ENCODE results near the gene CEP170. TPM values are rescaled to one million over a fixed set of nuclear protein-coding genes. Genes with fewer than 3 reads are reported as not detected.

Gene CEP170
- total RNA-seq, 1 experiment from 2014 or later, result 55.2 TPM

GRCh38 chr1:243293941-243294722 lies 39.1 kb upstream of the CEP170 start (continued):
- TF ChIP-seq, protein P1, sequence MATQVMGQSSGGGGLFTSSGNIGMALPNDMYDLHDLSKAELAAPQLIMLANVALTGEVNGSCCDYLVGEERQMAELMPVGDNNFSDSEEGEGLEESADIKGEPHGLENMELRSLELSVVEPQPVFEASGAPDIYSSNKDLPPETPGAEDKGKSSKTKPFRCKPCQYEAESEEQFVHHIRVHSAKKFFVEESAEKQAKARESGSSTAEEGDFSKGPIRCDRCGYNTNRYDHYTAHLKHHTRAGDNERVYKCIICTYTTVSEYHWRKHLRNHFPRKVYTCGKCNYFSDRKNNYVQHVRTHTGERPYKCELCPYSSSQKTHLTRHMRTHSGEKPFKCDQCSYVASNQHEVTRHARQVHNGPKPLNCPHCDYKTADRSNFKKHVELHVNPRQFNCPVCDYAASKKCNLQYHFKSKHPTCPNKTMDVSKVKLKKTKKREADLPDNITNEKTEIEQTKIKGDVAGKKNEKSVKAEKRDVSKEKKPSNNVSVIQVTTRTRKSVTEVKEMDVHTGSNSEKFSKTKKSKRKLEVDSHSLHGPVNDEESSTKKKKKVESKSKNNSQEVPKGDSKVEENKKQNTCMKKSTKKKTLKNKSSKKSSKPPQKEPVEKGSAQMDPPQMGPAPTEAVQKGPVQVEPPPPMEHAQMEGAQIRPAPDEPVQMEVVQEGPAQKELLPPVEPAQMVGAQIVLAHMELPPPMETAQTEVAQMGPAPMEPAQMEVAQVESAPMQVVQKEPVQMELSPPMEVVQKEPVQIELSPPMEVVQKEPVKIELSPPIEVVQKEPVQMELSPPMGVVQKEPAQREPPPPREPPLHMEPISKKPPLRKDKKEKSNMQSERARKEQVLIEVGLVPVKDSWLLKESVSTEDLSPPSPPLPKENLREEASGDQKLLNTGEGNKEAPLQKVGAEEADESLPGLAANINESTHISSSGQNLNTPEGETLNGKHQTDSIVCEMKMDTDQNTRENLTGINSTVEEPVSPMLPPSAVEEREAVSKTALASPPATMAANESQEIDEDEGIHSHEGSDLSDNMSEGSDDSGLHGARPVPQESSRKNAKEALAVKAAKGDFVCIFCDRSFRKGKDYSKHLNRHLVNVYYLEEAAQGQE (IDR thresholded peaks at IDR 0.05; ENCODE audit: low read depth), result no peak
- TF ChIP-seq TCF7L2 (IDR thresholded peaks at IDR 0.05; ENCODE audit: borderline replicate concordance, extremely low read depth, insufficient read depth, insufficient read length) (no peak), ZNF274 (IDR thresholded peaks at IDR 0.05; ENCODE audit: low read depth, low read length) (no peak), SRF (IDR thresholded peaks at IDR 0.05; ENCODE audit: low read depth) (no peak), YY1 (IDR thresholded peaks at IDR 0.05; ENCODE audit: extremely low read depth, insufficient replicate concordance, low read depth, low read length) (no peak), POLR2AphosphoS5 (IDR thresholded peaks at IDR 0.05; ENCODE audit: low read depth, low read length) (no peak), CBX3 (IDR thresholded peaks at IDR 0.05; ENCODE audit: low read depth) (no peak)
- TF ChIP-seq, protein P2, sequence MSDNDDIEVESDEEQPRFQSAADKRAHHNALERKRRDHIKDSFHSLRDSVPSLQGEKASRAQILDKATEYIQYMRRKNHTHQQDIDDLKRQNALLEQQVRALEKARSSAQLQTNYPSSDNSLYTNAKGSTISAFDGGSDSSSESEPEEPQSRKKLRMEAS (IDR thresholded peaks at IDR 0.05), result no peak
- TF ChIP-seq, protein P3, sequence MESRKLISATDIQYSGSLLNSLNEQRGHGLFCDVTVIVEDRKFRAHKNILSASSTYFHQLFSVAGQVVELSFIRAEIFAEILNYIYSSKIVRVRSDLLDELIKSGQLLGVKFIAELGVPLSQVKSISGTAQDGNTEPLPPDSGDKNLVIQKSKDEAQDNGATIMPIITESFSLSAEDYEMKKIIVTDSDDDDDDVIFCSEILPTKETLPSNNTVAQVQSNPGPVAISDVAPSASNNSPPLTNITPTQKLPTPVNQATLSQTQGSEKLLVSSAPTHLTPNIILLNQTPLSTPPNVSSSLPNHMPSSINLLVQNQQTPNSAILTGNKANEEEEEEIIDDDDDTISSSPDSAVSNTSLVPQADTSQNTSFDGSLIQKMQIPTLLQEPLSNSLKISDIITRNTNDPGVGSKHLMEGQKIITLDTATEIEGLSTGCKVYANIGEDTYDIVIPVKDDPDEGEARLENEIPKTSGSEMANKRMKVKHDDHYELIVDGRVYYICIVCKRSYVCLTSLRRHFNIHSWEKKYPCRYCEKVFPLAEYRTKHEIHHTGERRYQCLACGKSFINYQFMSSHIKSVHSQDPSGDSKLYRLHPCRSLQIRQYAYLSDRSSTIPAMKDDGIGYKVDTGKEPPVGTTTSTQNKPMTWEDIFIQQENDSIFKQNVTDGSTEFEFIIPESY (IDR thresholded peaks at IDR 0.05; ENCODE audit: extremely low read depth, insufficient replicate concordance, low read length), result no peak
